SK-N-MC (cell line): ENCODE measurements around the gene PSMB8.

Experiments used
- DNase-seq: peaks from one replicate; pipeline ENCODE4 v3.0.0-alpha.2; 2011; ENCODE audit warnings: low read depth, low spot score
- H3K27ac ChIP-seq: fragments of 200-600 bp; sonication (generic); 2 replicates; pipeline ENCODE4 v1.5.1; 2016; ENCODE audit warnings: mixed run types
- H3K36me3 ChIP-seq: fragments of 200-600 bp; sonication (generic); 2 replicates; pipeline ENCODE4 v1.6.1; 2017; ENCODE audit warnings: antibody characterized with exemption, low read length, mixed read lengths; ENCODE audit not compliant: insufficient read depth
- H3K4me3 ChIP-seq: fragments of 200-600 bp; sonication (generic); 2 replicates; pipeline ENCODE4 v1.5.1; 2016
- H3K9ac ChIP-seq: fragments of 200-600 bp; sonication (generic); 2 replicates; pipeline ENCODE4 v1.8.0; 2017; ENCODE audit warnings: mixed run types, mixed read lengths; ENCODE audit not compliant: insufficient read length
- H3K9me3 ChIP-seq: fragments of 200-600 bp; sonication (generic); 2 replicates; pipeline ENCODE4 v1.6.1; 2017; ENCODE audit warnings: low read depth, mild to moderate bottlenecking, antibody characterized with exemption, low read length, moderate library complexity, mixed read lengths
- EZH2 ChIP-seq: fragments of 200-600 bp; sonication (generic); IDR thresholded peaks from one replicate; pipeline ENCODE4 v1.6.1; 2017; ENCODE audit warnings: antibody characterized with exemption
- FOXP2 ChIP-seq: optimal IDR thresholded peaks from 2 replicates; pipeline ENCODE3; 2011; ENCODE audit warnings: mild to moderate bottlenecking, moderate library complexity; ENCODE audit not compliant: insufficient read depth; ENCODE audit errors: extremely low read length, control extremely low read depth
- POLR2AphosphoS5 ChIP-seq: IDR thresholded peaks from 2 replicates; pipeline ENCODE4 v1.6.1; 2012; ENCODE audit warnings: mild to moderate bottlenecking, low read depth, low read length, borderline replicate concordance

Gene PSMB8

DNA sequence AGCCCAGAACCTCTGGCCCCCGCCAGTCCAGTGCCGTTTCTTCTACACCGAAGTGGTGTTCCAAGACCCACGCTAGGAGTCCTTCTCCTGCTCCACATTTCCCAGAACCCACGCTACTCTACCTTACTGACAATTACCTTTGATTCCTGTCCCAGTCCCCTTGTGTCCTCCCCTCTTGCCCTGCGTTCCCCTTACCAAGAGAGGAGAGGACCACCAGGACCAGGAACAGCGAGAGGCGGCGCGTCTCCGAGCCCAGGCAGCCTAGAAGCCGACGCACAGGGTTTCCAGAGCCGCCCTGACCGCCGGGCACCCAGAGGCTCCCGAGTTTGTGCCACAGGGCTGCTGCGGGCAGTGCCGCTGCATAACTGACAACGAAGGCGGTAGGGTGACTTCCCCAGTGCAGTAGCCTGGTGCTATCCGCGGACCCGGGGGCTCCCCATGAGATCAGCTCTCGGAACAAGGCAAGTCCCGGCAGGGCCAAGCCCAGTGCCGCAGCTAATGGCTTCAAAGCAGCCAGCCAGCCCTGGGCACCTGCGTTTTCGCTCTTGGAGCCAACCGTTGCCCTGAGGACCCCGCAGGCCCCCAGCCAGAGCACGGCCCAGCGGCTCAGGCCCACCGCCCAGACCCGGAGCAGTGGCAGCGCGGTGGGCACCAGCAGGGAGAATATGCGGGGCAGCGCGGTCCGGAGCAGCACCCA, 9.1 kb upstream of the PSMB8 start:
- no peaks in the 10 kb centered on the region for H3K36me3 ChIP-seq
- H3K9me3 ChIP-seq = no peaks in the 10 kb centered on the region
- DNase-seq = no peak
- TF ChIP-seq EZH2 (no peak), POLR2AphosphoS5 (no peak), FOXP2 (no peak)
- no peak overlapping the region for H3K27ac ChIP-seq
- peak overlapping the region; percentile 92 for H3K4me3 ChIP-seq
- peak overlapping the region; percentile 65 for H3K9ac ChIP-seq

DNA sequence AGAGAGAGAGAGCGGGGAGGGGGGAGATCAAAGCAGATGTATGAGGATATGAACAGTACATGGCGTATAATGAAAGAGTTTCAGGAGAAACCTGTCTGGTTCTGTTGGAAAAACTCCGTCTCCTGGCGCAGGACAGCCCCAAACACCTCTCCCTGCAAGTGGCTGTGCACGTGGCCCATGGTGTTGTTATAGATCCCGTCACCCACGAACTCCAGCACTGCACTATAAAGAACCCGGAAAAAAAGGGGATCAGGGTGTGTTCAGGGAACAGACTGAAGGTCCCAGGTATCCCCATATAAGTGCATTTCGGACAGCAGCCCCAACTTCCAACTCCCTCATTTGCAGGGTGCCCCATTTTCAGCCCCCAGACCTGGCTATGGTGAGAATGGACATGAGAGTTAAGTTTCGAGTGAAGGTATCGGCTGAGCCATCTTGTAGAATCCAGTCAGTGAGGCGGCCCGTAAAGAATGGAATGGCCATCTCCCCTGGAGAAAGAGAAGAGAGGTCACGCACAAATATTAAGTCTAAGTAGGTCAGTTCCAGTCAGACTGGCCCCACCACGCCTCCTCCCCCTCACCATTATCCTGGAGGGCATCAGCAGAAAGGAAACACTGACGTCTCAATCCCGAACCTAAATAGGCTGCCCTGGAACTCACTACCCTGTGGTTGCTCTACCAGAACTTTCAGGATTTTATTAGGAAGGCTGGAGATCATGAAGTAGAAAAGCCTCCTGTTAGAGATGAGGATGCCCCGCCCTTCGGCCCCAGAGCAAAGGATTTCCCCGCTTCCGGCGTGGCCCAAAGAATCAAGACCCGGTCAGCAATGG, 8.4 kb upstream of the PSMB8 start:
- Histone ChIP-seq H3K27ac (no peak overlapping the region), H3K36me3 (no peaks in the 10 kb centered on the region), H3K9ac (peak overlapping the region; percentile 65), H3K9me3 (no peaks in the 10 kb centered on the region), H3K4me3 (peak overlapping the region; percentile 92)
- no peak for DNase-seq
- no peak for TF ChIP-seq POLR2AphosphoS5
- no peak for TF ChIP-seq EZH2
- no peak for TF ChIP-seq FOXP2

DNA sequence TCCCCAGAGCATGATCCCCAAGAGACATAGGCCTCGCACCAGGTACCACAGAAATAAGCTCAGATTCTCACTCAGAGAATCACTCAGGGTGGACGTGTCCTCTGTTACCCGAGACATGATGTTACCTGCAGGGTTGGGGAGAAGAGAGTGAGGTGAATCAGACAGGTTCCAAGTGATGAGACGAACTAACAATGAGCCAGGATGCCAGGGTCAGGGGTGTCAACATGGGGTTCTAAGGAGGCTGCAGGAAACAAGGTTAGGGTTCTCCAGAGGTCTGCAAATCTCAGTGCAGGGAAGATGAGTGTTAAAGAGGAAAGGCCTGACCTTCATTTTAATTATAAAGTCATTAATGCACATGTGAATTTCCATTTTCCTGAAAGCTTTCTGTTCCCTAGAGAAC, 7.2 kb upstream of the PSMB8 start:
- H3K9me3 ChIP-seq = no peaks in the 10 kb centered on the region
- H3K36me3 ChIP-seq = no peaks in the 10 kb centered on the region
- H3K27ac ChIP-seq = no peak overlapping the region
- no peak overlapping the region for H3K4me3 ChIP-seq
- no peak for TF ChIP-seq POLR2AphosphoS5
- TF ChIP-seq FOXP2 = no peak
- TF ChIP-seq EZH2 = no peak
- DNase-seq = no peak
- no peak overlapping the region for H3K9ac ChIP-seq

DNA sequence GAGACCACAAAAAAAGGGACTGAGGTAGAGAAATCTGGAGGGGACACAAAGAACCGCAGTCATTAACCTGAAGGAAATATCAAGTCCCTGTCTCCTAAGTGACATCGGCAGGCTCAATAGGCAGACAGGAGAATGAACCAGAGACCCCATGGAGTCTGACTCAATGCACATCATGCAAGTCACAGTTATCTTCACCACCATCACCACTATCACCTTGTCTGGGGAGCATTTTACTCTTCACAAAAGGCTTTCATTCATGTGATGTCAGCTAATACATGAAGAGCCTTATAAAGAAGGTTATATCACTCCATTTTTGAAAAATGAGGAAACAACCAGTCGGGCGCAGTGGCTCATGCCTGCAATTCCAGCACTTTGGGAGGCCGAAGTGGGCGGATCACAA, 5.3 kb upstream of the PSMB8 start:
- Histone ChIP-seq H3K36me3 (no peaks in the 10 kb centered on the region), H3K9ac (no peak overlapping the region), H3K27ac (no peak overlapping the region), H3K4me3 (no peak overlapping the region), H3K9me3 (no peaks in the 10 kb centered on the region)
- no peak for TF ChIP-seq EZH2
- TF ChIP-seq FOXP2 = no peak
- no peak for TF ChIP-seq POLR2AphosphoS5
- DNase-seq = no peak

DNA sequence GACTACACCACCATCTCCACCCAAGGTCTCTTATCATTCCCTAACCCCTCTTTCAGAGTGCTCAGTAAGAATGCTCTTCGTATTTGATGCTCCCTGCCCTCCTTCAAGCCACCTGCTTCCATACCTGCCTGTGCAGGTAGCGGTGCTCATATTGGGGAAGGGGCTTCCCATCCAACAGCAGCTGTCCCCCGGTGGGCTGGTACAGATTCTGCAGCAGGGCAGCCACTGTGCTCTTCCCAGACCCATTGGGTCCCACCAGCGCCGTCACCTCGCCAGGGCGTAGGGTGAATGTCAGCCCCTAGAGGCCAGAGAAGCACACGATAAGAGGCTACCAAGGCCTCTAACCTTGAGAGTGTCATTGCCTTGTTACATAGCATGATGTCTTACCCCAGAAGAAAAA, 3.9 kb upstream of the PSMB8 start:
- no peak for TF ChIP-seq POLR2AphosphoS5
- TF ChIP-seq EZH2 = no peak
- no peak for TF ChIP-seq FOXP2
- Histone ChIP-seq H3K36me3 (no peaks in the 10 kb centered on the region), H3K9ac (no peak overlapping the region), H3K27ac (no peak overlapping the region), H3K4me3 (no peak overlapping the region), H3K9me3 (no peaks in the 10 kb centered on the region)
- no peak for DNase-seq

DNA sequence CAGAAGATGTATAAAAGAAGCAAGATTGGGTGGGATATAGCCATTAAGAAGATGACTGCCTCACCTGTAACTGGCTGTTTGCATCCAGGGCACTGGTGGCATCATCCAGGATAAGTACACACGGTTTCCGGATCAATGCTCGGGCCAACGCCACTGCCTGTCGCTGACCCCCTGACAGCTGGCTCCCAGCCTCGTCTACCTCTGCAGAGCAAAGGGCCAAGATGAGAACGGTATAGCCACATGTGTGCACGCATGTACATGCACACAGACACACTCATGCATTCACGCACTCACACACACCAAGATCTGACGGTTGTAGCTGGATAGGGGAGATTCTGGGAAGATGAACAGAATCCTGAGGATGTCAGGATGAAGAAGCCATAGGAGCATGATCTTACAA, 3.2 kb upstream of the PSMB8 start:
- no peak overlapping the region for H3K4me3 ChIP-seq
- no peaks in the 10 kb centered on the region for H3K9me3 ChIP-seq
- no peak for TF ChIP-seq EZH2
- TF ChIP-seq FOXP2 = no peak
- DNase-seq = no peak
- H3K27ac ChIP-seq = no peak overlapping the region
- H3K36me3 ChIP-seq = no peaks in the 10 kb centered on the region
- no peak overlapping the region for H3K9ac ChIP-seq

DNA sequence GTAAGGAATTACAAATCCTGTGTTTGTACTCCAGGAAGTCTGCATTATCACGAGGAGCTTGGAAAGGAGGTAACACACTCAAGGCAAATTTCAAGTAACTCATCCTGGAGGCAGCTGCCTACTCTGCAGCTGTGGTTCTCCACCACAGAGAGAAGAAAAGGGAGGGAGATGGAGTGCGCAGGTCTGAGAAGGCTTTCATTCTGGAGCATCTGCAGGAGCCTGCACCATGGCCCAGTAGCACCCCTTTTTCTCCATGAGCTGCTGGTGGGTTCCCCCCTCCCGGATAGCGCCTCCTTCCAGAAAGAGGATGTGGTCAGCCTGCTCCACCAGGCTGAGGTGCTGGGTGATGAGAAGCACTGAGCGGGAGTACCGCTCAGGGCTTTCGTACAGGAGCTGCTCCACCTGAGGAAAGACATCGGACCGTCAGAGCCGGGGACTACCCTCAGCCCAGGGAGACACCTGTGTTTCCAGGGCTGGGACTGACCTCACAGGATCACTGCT, 1.6 kb upstream of the PSMB8 start:
- H3K36me3 ChIP-seq = no peaks in the 10 kb centered on the region
- no peak overlapping the region for H3K4me3 ChIP-seq
- H3K27ac ChIP-seq = no peak overlapping the region

DNA sequence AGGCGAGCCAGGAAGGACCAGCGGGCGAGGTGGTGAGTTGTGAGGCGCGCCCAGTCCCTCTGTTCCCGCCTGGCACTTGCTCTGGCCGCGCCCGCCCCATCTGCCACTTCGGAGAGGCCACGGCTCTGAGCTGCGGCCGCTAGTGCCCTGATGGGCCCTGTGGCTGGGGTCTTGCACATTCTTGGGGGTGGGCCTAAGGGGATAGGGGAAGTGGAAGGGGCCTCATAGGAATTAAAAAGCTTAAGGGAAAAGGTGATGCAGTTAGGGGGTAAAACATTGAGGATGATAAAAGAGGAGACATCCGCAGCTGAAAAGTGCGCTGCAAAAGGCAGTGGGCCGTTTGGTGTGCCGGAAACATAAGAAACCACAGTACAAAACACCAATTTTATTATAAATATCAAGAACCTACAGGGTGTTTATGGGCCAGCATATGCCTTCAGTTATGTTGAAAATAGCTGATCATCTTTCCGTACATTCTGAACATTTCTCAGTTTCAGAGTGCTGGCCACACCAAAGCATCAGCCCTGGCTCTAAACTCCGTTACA, 1.1 kb upstream of the PSMB8 start:
- no peak for TF ChIP-seq FOXP2
- no peak for TF ChIP-seq EZH2
- no peaks in the 10 kb centered on the region for H3K9me3 ChIP-seq
- no peaks in the 10 kb centered on the region for H3K36me3 ChIP-seq
- no peak overlapping the region for H3K27ac ChIP-seq
- H3K4me3 ChIP-seq = peak overlapping the region; percentile 73
- no peak overlapping the region for H3K9ac ChIP-seq
- DNase-seq = no peak

More for the DNA sequence above, 1.6 kb upstream of the PSMB8 start:
- Histone ChIP-seq H3K9ac (no peak overlapping the region), H3K9me3 (no peaks in the 10 kb centered on the region)
- no peak for TF ChIP-seq EZH2
- no peak for TF ChIP-seq FOXP2
- TF ChIP-seq POLR2AphosphoS5 = no peak
- no peak for DNase-seq
